PC-3 (cell line): ENCODE data around the gene DEUP1.

Experiments used
- CTCF ChIP-seq: fragments of 300-600 bp; sonication (generic); conservative IDR thresholded peaks from 2 replicates; pipeline ENCODE4 v1.5.1; 2017; ENCODE audit warnings: antibody characterized with exemption, low read depth, mild to moderate bottlenecking, low read length
- EZH2 ChIP-seq: fragments of 300-600 bp; sonication (generic); IDR thresholded peaks from one replicate; pipeline ENCODE4 v1.6.1; 2017; ENCODE audit warnings: antibody characterized with exemption, mild to moderate bottlenecking, low read length; ENCODE audit not compliant: unreplicated experiment
- EZH2phosphoT487 ChIP-seq: fragments of 300-600 bp; sonication (generic); IDR thresholded peaks from 2 replicates; pipeline ENCODE4 v1.6.1; 2018; ENCODE audit warnings: mild to moderate bottlenecking, antibody characterized with exemption, low read length, borderline replicate concordance

GRCh38 chr11:93389737-93390136 lies 59.2 kb downstream of the DEUP1 start:
- TF ChIP-seq CTCF (no peak), EZH2 (no peak), EZH2phosphoT487 (no peak)
